Stimulated activated CD4-positive, alpha-beta T cell treated with anti-CD3 and anti-CD28 coated beads, Interleukin-15, amount 100 ng/mL, for 24 hours (primary cell): ENCODE results near the gene TPD52L2.
"Not testable (repeated sequence)": the region's sequence is repeated elsewhere in the genome, so short reads cannot be mapped to it uniquely, and the experiment has no call there.

ENCODE experiments used
- DNase-seq: peaks from one replicate; pipeline ENCODE4 v3.0.0-alpha.2; 2020

Gene TPD52L2

DNA sequence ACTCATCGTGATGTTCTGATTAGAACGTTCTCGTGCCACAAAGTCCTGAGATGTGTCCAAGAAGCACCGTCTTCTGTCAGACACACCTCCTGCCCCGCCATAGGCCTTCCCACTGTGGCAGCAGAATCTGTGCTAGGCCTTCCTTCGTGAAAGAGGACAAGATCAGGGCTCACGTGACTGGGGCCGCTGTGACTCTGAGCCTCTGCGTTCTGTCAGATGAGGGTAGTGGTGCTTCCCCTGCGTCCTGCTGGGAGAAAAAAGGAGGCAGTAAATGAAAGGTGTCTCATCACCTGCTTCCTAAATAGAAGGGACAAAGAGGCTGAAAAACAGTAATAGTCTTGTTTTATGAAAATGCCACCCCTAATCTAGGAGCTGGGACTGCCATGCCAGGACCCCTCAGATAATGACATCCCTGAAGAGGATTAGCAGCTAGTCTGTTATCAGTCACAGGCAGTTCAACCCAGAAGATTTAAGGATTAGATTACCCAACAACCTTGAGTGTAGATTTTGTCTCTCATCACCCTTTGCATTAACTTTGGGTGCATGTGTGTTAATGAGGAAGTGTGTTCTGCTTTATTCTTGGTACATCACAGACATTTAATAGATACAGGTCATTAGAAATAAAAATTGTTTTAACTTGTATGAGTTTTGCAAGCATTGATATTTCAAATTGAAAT lies 34.0 kb downstream of the TPD52L2 start:
- DNase-seq: no peak

DNA sequence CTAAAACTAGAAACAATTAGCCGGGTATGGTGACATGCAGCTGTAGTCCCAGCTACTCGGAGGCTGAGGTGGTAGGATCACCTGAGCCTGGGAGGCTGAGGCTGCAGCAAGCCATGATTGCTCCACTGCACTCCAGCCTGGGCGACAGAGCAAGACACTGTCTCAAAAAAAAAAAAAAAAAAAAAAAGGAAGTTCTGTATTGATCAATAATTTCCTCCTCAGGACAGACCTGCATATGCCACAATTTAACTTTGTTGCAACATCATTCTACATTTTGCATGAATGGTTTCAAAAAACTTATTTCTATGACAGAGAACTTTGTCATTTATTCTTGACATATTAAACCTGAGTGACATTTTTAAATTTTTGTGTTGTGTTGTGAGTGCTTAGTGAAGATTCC lies 35.3 kb downstream of the TPD52L2 start:
- no peak for DNase-seq

DNA sequence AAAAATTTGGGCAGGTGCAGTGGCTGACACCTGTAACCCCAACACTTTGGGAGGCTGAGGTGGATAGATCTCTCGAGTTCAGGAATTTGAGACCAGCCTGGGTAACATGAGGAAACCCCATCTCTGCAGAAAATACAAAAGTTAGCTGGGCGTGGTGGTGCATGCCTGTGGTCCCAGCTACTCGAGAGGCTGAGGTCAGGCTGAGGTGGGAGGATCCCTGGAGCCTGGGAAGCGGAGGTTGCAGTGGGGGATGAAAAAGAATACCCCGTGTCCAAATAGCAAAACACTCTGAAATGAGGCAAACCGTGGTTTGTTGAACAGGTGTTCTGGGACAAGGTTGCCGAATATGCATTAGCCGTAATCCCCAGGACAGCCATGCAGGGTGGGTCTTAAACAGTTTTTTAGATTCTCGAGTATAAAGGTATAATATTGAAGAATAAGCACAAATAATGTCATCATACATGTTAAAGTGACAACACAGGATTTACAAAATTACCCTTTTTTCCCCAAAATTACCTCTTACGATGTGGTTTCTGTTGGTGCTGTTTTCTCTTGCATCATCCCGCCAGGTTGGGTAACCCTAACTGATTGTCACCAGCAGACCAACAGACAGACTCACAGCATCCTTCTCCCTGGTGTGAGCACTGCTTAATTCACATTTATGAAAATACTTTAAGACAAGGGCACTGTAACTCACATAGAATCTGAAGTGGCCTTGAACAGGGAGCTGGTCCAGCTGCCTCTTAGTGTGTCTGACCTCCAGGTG lies 38.9 kb downstream of the TPD52L2 start:
- DNase-seq: no peak

DNA sequence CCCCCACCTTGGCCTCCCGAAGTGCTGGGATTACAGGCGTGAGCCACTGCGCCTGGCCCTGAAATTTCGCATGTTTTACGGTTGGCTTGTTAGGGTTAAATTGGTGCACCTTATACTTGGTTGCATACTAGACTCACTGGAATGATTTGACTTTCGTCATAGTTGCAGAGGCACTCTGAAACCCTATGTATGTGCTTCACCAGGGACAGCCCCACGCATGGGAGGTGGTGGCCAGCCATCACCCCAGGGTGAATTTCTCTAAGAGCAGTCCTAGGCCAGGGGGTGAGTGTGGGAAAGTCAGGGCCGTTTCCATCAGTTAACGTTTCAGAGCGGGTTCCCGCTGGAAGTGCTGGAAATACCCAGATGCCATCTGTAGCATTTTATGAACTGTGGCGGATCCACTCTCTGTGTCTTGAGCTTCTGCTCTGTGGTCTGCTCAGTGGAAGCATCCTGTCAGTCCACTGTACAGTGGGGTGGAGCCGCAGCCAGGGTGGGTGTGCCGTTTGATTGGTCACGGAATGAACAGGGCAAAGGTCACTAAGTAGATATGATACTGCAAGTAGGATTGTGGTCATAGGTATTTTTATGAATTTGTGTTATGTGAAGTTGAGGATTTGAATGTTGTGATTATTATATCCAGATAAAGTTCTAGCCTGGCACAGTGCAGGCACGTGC lies 43.1 kb downstream of the TPD52L2 start:
- no peak for DNase-seq

DNA sequence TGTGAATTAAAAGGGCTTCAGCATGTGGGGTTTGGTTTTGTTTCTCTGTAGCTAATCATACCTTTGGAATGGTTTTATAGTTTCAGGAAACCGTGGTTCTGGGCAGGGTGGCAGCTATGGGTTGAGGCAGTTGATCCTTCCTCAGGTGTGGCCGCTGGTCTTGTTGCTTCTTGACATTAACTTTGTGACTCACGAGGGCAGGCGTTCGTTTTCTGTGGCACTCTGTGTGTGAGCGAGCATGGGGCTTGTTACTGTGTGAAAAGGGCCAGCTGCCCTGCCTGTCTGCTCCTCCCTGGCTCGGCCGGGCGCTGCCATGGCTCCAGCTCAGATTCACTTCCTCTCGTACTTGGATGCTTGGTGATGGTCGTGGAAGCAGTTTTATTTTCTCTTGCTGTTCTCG lies 46.1 kb downstream of the TPD52L2 start:
- no peak for DNase-seq

DNA sequence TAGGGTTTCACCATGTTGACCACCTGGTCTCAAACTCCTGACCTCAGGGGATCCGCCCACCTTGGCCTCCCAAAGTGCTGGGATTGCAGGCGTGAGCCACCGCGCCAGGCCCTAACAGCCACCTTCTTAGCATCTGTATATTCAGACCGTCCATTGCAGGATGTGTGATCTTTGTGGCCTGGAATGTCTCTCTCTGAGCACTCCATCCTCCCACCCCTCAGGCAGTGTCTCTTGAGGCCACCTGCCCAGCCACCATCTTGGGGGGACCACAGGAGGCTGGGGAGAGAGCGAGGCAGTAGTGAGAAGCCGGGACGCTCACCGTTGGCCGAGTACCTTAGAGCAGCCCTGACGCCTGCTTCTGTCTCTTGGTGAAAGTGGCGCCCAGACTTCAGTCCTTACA lies 48.7 kb downstream of the TPD52L2 start:
- no peak for DNase-seq

DNA sequence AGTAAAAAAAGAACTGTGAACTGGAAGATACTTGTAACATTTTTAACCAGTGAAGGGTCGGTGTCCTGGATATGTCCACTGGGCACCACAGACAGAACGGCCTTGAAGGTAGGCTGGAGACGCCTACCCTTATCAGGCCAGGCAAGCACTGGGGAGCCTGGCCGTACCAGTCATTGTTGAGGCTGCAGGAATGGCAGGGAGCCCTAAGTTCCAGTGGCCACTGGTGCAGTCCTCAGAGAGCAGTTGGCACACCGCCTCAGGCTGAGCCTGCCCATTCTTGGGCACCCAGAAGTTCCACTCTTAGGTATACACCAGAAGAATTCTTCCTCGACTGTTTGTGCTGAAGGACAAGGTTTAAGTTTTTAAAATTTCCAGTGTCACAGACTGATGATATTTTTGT lies 50.4 kb downstream of the TPD52L2 start:
- DNase-seq: no peak

DNA sequence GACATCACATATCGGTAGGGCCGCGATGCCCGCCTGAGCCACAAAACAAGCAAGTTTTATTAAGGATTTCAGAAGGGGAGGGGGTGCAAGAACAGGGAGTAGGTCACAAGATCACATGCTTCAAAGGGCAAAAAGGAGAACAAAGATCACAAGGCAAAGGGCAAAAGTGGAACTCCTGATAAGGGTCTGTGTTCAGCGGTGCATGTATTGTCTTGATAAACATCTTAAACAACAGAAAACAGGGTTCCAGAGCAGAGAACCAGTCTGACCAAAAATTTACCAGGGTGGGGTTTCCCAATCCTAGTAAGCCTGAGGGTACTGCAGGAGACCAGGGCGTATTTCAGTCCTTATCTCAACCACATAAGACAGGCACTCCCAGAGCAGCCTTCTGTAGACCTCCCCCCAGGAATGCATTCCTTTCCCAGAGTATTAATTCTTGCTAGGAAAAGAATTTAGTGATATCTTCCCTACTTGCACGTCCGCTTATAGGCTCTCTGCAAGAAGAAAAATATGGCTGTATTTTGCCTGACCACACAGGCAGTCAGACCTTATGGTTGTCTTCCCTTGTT lies 51.4 kb downstream of the TPD52L2 start:
- not testable (repeated sequence) for DNase-seq

DNA sequence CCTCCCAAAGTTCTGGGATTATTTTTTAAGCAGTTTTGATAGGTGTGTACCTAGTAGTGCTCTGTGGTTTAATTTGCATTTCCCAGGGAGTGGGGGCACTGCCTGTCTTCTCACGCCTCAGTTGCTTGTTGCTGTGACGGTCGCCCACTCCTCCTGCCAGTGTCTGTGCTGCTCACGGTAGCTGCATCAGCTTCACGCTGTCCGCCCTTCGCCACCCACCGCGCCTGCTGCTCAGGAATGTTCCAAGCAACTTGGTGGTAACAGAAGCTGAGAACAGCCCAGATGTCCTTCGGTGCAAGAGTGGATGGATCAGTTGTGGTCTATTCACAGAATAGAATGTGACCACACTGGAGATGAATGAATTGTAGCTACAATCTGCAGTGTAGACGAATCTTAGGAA lies 52.7 kb downstream of the TPD52L2 start:
- peak; percentile 29 for DNase-seq

DNA sequence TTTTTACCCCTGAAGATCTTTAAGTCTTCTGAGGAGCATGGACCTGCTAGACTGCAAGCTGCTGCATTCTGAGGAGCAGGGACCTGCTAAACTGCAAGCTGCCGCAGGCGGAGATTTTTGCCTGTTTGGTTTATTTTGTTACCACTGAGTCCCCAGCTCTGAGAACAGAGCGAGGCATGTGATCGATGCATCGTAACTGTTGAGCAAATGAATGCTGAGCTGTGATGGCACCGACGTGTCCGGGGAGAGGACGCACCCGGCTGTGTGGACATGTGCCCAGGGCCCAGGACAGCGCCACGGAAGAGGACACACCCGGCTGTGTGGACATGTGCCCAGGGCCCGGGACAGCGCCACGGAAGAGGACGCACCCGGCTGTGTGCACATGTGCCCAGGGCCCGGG lies 54.1 kb downstream of the TPD52L2 start:
- DNase-seq: no peak

DNA sequence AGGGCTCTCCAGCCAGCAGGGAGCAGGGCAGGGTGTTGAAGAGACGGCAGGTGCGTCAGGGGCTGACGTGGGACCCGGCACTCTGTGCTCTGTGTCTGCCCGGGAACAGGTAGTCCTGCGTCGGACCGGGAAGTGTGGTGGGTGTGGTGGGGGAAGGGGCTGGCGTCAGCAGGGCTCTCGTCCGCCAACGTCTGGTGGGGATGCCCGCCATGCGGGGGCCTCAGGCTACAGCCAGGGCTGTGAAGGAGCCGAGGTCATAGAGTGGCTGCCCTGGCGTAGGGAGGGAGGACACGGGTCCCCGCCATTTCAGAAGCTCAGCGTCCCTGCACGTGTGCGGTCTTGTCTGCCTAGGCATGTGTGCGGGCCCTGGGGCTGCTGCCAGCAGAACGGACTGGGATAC lies 55.2 kb downstream of the TPD52L2 start:
- no peak for DNase-seq

DNA sequence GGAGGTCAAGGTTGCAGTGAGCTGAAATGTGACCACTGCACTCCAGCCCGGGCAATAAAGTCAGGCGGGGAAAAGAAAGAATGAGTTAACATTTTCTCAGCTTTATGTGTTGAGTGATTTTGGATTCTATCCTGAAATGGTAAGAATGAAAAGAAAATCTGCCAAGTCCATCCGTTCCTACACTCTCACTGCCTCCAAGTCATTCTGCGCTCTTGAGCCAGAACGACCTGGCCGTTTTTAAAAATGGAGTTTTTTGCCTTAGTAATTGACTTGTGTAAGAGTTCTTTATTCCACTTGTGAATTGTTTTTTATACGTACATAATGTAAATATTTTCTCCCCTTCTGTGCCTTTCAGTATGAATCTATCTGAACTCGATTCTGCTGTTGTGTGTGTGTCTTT lies 58.6 kb downstream of the TPD52L2 start:
- no peak for DNase-seq

DNA sequence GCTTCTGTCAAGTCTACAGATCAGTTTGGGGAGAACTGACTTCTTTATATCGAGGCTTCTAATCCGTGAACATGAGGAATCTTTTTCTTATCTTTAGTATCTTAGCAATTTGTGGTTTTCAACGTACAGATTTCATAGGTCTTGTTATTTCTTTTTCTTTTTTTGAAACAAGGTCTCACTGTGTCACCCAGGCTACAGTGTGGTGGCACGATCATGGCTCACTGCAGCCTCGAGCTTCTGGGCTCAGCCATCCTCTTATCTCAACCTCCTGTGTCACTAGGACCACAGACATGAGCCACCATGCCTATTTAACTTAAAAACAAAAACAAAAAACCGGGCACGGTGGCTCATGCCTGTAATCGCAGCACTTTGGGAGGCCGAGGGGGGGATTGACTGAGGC lies 59.2 kb downstream of the TPD52L2 start:
- DNase-seq: no peak

DNA sequence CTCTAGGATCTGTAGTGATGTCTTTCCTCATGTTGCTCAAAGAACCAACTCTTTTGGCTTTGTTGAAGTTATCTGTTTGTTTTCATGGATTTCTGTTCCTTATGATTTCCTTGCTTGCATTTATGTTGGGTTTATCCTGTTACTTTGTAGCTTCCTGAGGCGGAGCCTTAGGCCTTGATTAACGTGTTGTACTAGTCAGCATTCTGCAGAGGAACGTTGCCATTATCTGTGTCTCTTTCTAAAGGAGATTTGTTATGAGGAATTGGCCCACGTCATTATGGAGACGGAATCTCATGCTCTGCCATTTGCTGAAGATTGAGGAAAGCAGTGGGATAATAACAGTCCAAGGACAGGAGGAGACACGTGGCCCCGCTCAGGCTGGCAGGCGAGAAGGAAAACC lies 61.2 kb downstream of the TPD52L2 start:
- no peak for DNase-seq

DNA sequence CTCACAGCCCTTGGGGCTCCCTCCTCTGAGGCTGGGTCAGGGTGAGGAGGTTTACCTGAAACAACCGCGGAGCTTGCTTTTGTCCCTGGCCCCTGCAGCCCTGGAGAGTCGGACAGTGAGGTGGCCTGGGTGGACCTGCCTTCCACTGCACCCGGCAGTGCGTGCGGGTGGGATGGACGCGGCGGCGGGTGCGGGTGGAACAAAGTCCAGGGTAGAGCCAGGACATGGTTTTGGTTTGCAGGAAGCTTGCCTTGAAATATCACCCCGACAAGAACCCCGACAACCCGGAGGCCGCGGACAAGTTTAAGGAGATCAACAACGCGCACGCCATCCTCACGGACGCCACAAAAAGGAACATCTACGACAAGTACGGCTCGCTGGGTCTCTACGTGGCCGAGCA lies 64.0 kb downstream of the TPD52L2 start:
- DNase-seq: no peak

DNA sequence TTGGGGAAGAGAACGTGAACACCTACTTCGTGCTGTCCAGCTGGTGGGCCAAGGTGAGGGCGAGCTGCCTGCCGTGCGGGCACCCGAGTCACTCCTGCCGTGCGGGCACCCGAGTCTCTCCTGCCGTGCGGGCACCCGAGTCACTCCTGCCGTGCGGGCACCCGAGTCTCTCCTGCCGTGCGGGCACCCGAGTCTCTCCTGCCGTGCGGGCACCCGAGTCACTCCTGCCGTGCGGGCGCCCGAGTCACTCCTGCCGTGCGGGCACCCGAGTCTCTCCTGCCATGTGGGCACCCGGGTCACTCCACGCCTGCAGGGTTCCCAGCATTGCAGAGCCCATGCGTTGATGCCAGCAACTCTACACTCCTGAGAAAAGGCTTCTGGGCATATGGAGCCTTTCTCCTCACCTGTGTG lies 64.4 kb downstream of the TPD52L2 start:
- DNase-seq: not testable (repeated sequence)

DNA sequence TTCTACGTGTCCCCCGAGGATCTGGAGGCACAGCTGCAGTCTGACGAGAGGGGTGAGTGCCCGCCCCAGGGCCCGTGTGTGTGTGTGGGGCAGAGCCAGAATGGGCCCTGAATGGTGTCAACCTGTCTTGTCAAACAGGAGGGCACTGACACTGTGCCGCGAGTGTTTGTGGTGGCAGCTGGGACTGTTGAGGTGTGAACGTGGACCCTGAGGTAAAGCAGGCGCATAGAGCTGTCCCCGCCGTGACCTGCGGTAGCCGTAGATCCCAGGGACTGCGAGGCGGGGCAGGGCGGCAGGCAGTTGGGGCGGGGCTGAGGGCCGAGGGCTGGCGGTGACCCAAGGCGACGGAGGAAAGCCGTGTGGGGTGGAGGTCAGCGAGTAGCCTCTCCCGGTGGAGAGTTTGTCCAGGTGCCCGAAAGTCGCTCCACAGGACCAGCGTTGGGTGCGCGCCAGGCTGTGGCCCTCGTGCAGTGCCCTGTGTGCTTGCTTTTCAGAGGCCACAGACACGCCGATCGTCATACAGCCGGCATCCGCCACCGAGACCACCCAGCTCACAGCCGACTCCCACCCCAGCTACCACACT lies 66.0 kb downstream of the TPD52L2 start:
- DNase-seq: no peak

DNA sequence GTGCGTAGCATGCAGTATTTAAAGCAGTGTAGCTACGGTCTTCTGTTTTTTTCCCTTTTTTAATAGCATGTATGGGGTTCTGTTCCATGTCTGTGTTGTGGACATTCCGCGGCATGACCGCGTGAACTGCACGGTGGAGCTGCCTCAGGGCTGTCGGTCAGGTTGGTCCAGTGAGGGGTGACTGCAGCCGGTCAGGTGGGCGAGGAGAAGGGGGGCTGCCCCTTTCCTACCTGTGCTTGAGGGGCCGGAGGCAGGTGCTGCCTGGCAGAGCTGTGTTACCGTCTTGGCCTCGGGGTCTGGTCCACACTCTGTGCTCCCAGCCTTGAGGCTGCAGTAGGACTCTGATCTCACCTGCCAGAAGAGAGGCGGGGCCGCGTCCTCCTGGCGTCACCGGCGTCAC lies 66.7 kb downstream of the TPD52L2 start:
- no peak for DNase-seq

DNA sequence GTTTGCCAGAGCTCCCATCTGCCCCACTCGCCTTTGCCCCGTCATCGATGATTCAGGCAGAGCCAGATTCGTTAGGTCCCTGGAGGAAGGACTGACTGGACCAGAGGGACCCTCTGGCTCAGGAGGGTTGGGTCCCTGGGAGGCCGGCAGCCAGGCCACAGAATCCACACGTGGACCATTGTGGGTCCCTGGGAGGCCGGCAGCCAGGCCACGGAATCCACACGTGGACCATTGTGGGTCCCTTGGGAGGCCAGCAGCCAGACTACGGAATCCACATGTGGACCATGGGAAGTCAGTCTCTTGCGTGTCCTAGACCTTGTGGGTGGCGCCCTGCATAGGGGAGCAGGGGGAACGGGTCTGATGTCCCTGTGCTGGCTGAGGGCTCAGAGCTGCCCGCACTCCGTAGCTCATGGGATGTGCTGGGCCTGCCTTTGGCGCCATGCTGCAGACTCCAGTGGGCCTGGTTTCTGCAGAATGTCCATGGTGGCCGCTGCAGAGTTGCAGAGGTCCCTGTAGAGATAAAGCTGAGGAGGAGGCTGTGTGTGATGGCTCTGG lies 67.6 kb downstream of the TPD52L2 start:
- DNase-seq: no peak

DNA sequence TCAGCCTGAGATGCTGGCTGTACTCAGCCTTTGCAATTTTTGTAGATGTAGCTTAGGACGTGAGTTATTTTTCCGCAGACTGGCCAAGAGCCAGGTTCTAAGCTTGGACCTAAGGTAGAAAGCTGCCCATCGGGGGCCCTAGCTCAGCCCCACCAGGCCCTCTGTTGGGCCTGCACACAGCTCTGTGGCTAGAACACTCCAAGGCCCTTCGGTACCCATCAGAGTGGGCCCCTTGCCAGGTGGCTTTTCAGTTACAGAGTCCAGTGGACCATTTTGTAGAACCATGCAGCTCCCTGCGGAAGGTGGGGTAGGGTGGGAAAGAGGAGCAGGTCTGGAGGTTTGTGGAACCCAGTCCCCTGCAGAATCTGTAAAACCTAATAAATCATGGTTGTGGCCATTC lies 68.6 kb downstream of the TPD52L2 start:
- DNase-seq: no peak

DNA sequence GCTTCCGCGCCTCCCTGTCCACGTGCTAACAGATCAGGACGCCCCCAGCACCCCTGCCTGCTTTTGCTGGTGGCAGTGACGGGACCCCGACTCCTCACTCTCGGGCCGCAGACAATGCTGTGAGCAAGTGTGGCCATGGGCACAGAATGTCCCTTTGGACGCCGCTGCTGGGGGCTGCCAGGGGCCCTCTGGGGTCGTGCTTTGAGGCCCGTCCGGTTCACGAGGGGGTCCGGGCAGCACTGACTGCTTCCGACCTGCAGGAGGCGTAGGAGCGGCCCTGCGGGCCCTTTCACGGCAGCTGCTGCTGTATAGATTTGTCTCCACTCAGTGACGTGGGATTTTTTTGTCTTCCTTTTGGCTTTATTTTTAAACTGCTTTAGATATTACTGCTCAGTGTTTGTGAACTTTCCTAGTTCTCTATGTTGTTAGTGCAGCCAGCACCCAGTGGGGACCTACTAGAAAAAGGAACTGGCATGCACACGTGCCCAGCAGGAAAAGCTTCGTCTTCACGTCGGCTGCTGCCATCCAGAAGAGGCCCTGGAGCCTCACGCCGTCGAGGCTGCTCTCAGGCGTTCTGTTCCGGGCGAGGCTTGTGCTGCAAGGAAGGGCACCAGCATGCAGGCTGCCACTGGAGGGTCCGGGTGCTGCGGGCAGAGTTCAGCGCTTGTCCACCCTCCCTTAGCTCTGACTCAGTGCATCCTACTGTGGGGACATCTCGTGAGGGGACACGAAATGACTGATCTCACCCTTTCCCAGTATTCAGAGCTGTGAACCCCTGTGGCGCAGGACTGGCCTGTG lies 69.4 kb downstream of the TPD52L2 start:
- no peak for DNase-seq

DNA sequence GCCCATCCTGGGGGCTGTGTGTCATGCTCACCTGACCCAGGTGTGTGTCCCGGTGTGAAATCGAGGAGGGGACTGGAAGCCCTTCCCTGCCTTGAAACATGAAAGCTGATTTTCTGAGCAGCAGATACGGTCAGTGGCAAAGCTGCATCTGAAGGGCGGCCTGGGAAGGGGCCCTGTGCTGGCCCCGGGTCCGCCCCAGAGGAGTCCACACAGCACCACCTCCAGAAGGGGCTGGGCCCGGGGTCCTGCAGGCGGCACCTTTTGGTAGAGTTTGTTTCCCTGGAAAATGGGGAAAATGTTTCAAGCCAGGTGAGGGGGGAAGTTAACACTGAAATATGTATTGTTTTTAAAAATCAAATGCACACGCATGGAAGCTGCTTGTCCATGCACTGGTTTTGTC lies 70.4 kb downstream of the TPD52L2 start:
- DNase-seq: no peak
